Measurements from ENCODE around the gene ATXN7L1. TPM values are rescaled to one million over a fixed set of nuclear protein-coding genes. Genes with fewer than 3 reads are reported as not detected.

The ATXN7L1 gene
- total and polyA plus RNA-seq, 7 donors: 1.2 to 6.0 (median 3.0) TPM

GRCh38 chr7:105841866-105842265 is 34.5 kb downstream of the ATXN7L1 start:
- no peaks in the 10 kb centered on the region for H3K27me3 ChIP-seq (ENCODE audit: insufficient read depth in 3 of 3, low read length in 2 of 3)
- H3K4me1 ChIP-seq: peaks cover 12% of the 10 kb centered on the region
- intact Hi-C loops (cut with DNase I): no loop called here
- ATAC-seq: peak in 3 of 4 donors; percentile 53 to 77 (median 57)
- H3K4me3 ChIP-seq: no peak overlapping the region
- H3K36me3 ChIP-seq (ENCODE audit: insufficient read depth in 1 of 2, low read depth in 1 of 2): no peaks in the 10 kb centered on the region
- H3K27ac ChIP-seq: no peak overlapping the region
- no peaks in the 10 kb centered on the region for H3K9me3 ChIP-seq
- no peak for TF ChIP-seq CTCF (IDR thresholded peaks at IDR 0.05)
- no peak for DNase-seq
- WGBS, 3 donors: 22 to 49% (median 30%) methylated on average over 3 of the region's 3 CpGs

GRCh38 chr7:105840981-105841749 is 35.2 kb downstream of the ATXN7L1 start:
- no peaks in the 10 kb centered on the region for H3K27me3 ChIP-seq (ENCODE audit: insufficient read depth in 3 of 3, low read length in 2 of 3)
- H3K36me3 ChIP-seq (ENCODE audit: insufficient read depth in 1 of 2, low read depth in 1 of 2): no peaks in the 10 kb centered on the region
- H3K27ac ChIP-seq: no peak overlapping the region
- no peak for ATAC-seq
- H3K4me3 ChIP-seq: no peak overlapping the region
- no peak for DNase-seq
- H3K9me3 ChIP-seq: no peaks in the 10 kb centered on the region
- TF ChIP-seq CTCF (IDR thresholded peaks at IDR 0.05): no peak
- intact Hi-C loops (cut with DNase I): no loop called here
- H3K4me1 ChIP-seq: peaks cover 12% of the 10 kb centered on the region
- WGBS, 3 donors: 74 to 82% (median 77%) methylated on average over 8 of the region's 8 CpGs

GRCh38 chr7:105839266-105839665 is 37.1 kb downstream of the ATXN7L1 start:
- Histone ChIP-seq H3K27me3 (ENCODE audit: insufficient read depth in 3 of 3, low read length in 2 of 3) (no peaks in the 10 kb centered on the region), H3K4me1 (peaks cover 12% of the 10 kb centered on the region), H3K36me3 (ENCODE audit: insufficient read depth in 1 of 2, low read depth in 1 of 2) (no peaks in the 10 kb centered on the region), H3K9me3 (no peaks in the 10 kb centered on the region), H3K27ac (no peak overlapping the region), H3K4me3 (no peak overlapping the region)
- TF ChIP-seq CTCF (IDR thresholded peaks at IDR 0.05): no peak
- intact Hi-C loops (cut with DNase I): no loop called here
- ATAC-seq (no peak), DNase-seq (no peak)
- WGBS, 3 donors: 62 to 76% (median 73%) methylated on average over 2 of the region's 2 CpGs

- intact Hi-C loops (cut with DNase I): no loop called here
- Histone ChIP-seq H3K4me1 (peaks cover 12% of the 10 kb centered on the region), H3K27me3 (ENCODE audit: insufficient read depth in 3 of 3, low read length in 2 of 3) (no peaks in the 10 kb centered on the region), H3K27ac (no peak overlapping the region), H3K4me3 (no peak overlapping the region), H3K9me3 (no peaks in the 10 kb centered on the region), H3K36me3 (ENCODE audit: insufficient read depth in 1 of 2, low read depth in 1 of 2) (no peaks in the 10 kb centered on the region)
- no peak for TF ChIP-seq CTCF (IDR thresholded peaks at IDR 0.05)
- 35 to 48% (median 40%) methylated on average over 10 of the region's 10 CpGs for WGBS, 3 donors
- ATAC-seq (peak in 1 of 4 donors; percentile 8), DNase-seq (no peak)
Observed at GRCh38 chr7:105838627-105839231, 37.7 kb downstream of the ATXN7L1 start.

Data from psoas muscle (tissue), 8 donors.